ENCODE data around the gene ZBED2.
"Not testable (repeated sequence)": the region's sequence is repeated elsewhere in the genome, so short reads cannot be mapped to it uniquely, and the experiment has no call there.

The ZBED2 gene

GRCh38 chr3:111595232-111595631, at the start of gene ZBED2:
Gene ZBED2, minus strand, starts transcription at chr3:111595346. Its CDS starts 1,145 bp downstream, at chr3:111594201.
- DNase-seq, result no peak

GRCh38 chr3:111639316-111639715, 44.2 kb upstream of the ZBED2 start:
- DNase-seq, result no peak

GRCh38 chr3:111636366-111636885, 41.3 kb upstream of the ZBED2 start:
- no peak for DNase-seq

GRCh38 chr3:111635403-111635802, 40.3 kb upstream of the ZBED2 start:
- no peak for DNase-seq

- DNase-seq, result not testable (repeated sequence)
Observed at GRCh38 chr3:111630638-111631037, 35.5 kb upstream of the ZBED2 start.

- not testable (repeated sequence) for DNase-seq
Observed at GRCh38 chr3:111629018-111629417, 33.9 kb upstream of the ZBED2 start.

GRCh38 chr3:111627092-111627491, 31.9 kb upstream of the ZBED2 start:
- DNase-seq, result no peak

GRCh38 chr3:111621535-111621934, 26.4 kb upstream of the ZBED2 start:
- DNase-seq, result peak in 1 of 2 donors; percentile 28

GRCh38 chr3:111619833-111620232, 24.7 kb upstream of the ZBED2 start:
- no peak for DNase-seq

- no peak for DNase-seq
Observed at GRCh38 chr3:111618945-111619344, 23.8 kb upstream of the ZBED2 start.

- DNase-seq, result no peak
Observed at GRCh38 chr3:111617912-111618601, 22.9 kb upstream of the ZBED2 start.

GRCh38 chr3:111617406-111617805, 22.3 kb upstream of the ZBED2 start:
- no peak for DNase-seq

- peak; percentile 58 to 65 for DNase-seq
Observed at GRCh38 chr3:111616417-111617105, 21.4 kb upstream of the ZBED2 start.

- DNase-seq, result no peak
Observed at GRCh38 chr3:111615880-111616279, 20.7 kb upstream of the ZBED2 start.

GRCh38 chr3:111613294-111613693, 18.1 kb upstream of the ZBED2 start:
- no peak for DNase-seq

- DNase-seq, result no peak
Observed at GRCh38 chr3:111610612-111611054, 15.5 kb upstream of the ZBED2 start.

GRCh38 chr3:111610189-111610588, 15.0 kb upstream of the ZBED2 start:
- DNase-seq, result peak; percentile 33 to 84

- DNase-seq, result peak in 1 of 2 donors; percentile 8
Observed at GRCh38 chr3:111609700-111610099, 14.6 kb upstream of the ZBED2 start.

GRCh38 chr3:111608383-111608782, 13.2 kb upstream of the ZBED2 start:
- peak in 1 of 2 donors; percentile 49 for DNase-seq

GRCh38 chr3:111607240-111607920, 12.2 kb upstream of the ZBED2 start:
- no peak for DNase-seq

- no peak for DNase-seq
Observed at GRCh38 chr3:111605493-111605892, 10.3 kb upstream of the ZBED2 start.

- DNase-seq, result no peak
Observed at GRCh38 chr3:111605018-111605417, 9.9 kb upstream of the ZBED2 start.

- no peak for DNase-seq
Observed at GRCh38 chr3:111604119-111604518, 9.0 kb upstream of the ZBED2 start.

- no peak for DNase-seq
Observed at GRCh38 chr3:111603679-111604078, 8.5 kb upstream of the ZBED2 start.

Measured in CD4-positive, alpha-beta T cell treated with Interleukin-4 for 1 hour (primary cell).